ENCODE data around the gene B4GALT5. TPM values are rescaled to one million over a fixed set of nuclear protein-coding genes. Genes with fewer than 3 reads are reported as not detected.

Gene B4GALT5
- total RNA-seq, 1 experiment from 2014 or later = 62.4 TPM

DNA sequence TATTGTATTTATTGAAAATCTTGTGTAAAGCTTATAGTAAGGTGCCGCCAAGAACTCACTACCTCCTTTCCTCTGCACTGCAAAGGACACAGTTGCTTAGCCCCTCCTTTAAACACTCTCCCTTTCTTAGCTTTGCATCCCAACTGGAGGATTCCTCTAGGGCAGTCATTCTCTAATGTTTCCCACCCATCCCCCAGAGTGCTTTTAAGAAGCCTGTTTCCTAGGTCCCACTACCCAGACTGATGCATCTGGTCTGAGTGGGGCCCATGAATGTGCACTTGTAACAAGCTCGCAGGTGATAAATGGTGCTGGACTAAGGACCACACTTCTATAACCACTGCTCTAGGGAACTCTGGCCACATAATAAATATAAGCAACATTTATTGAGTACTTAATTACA lies 55.2 kb downstream of the B4GALT5 start:
- no peaks in the 10 kb centered on the region for H3K9me3 Mint-ChIP-seq
- no peak for DNase-seq (ENCODE audit: low spot score)
- no peaks in the 10 kb centered on the region for H3K27me3 Mint-ChIP-seq (ENCODE audit: low read depth)
- no peak overlapping the region for H3K27ac Mint-ChIP-seq
- ChIA-PET CTCF (interaction anchor here (1.1 to 1.7 kb wide), 7 partner anchors 17 to 187 kb away, joined by 3 to 6 read pairs (median 4); partner anchors contain the start of gene B4GALT5), POLR2A (interaction anchor here (0.6 to 1.6 kb wide), 2 partner anchors 9 to 215 kb away, joined by 3 to 7 read pairs; no protein-coding TSS in a partner anchor)
- TF ChIP-seq, protein P1, sequence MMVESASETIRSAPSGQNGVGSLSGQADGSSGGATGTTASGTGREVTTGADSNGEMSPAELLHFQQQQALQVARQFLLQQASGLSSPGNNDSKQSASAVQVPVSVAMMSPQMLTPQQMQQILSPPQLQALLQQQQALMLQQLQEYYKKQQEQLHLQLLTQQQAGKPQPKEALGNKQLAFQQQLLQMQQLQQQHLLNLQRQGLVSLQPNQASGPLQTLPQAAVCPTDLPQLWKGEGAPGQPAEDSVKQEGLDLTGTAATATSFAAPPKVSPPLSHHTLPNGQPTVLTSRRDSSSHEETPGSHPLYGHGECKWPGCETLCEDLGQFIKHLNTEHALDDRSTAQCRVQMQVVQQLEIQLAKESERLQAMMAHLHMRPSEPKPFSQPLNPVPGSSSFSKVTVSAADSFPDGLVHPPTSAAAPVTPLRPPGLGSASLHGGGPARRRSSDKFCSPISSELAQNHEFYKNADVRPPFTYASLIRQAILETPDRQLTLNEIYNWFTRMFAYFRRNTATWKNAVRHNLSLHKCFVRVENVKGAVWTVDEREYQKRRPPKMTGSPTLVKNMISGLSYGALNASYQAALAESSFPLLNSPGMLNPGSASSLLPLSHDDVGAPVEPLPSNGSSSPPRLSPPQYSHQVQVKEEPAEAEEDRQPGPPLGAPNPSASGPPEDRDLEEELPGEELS (CRISPR knock-in tag; IDR thresholded peaks at IDR 0.05) = no peak
- TF ChIP-seq FOXK1 (CRISPR knock-in tag; IDR thresholded peaks at IDR 0.05) (no peak), NR3C1 (CRISPR knock-in tag; conservative IDR thresholded peaks at IDR 0.05; ENCODE audit: low read depth) (no peak), FOXJ3 (CRISPR knock-in tag; IDR thresholded peaks at IDR 0.05; ENCODE audit: borderline replicate concordance) (no peak), TCF7 (CRISPR knock-in tag; IDR thresholded peaks at IDR 0.05; ENCODE audit: low read depth) (no peak)
- peaks cover 28% of the 10 kb centered on the region for H3K36me3 Mint-ChIP-seq
- H3K4me1 Mint-ChIP-seq = peaks cover 24% of the 10 kb centered on the region
- no peak overlapping the region for H3K4me3 Mint-ChIP-seq
- ATAC-seq = peak; percentile 90

GRCh38 chr20:49657118-49657901 lies 56.4 kb downstream of the B4GALT5 start:
- Mint-ChIP-seq H3K27me3 (ENCODE audit: low read depth) (no peaks in the 10 kb centered on the region), H3K4me3 (no peak overlapping the region), H3K9me3 (no peaks in the 10 kb centered on the region), H3K4me1 (peaks cover 15% of the 10 kb centered on the region), H3K27ac (peak overlapping the region; percentile 91), H3K36me3 (peaks cover 39% of the 10 kb centered on the region)
- DNase-seq (ENCODE audit: low spot score) = no peak
- CTCF ChIA-PET = interaction anchor here (1.0 kb wide), 1 partner anchor 188 kb away, joined by 3 read pairs; no protein-coding TSS in a partner anchor
- TF ChIP-seq HMGXB4 (CRISPR knock-in tag; IDR thresholded peaks at IDR 0.05) (no peak), CREB1 (CRISPR knock-in tag; IDR thresholded peaks at IDR 0.05) (no peak), ERG (CRISPR knock-in tag; IDR thresholded peaks at IDR 0.05) (no peak), SOX15 (CRISPR knock-in tag; IDR thresholded peaks at IDR 0.05) (no peak), MXD4 (CRISPR knock-in tag; IDR thresholded peaks at IDR 0.05; ENCODE audit: borderline replicate concordance) (no peak), IRF2 (CRISPR knock-in tag; IDR thresholded peaks at IDR 0.05; ENCODE audit: borderline replicate concordance, low read depth) (no peak), GABPB1 (CRISPR knock-in tag; IDR thresholded peaks at IDR 0.05) (no peak), JUN (CRISPR knock-in tag; IDR thresholded peaks at IDR 0.05) (no peak), ETV6 (CRISPR knock-in tag; IDR thresholded peaks at IDR 0.05) (no peak)
- TF ChIP-seq, protein P2, sequence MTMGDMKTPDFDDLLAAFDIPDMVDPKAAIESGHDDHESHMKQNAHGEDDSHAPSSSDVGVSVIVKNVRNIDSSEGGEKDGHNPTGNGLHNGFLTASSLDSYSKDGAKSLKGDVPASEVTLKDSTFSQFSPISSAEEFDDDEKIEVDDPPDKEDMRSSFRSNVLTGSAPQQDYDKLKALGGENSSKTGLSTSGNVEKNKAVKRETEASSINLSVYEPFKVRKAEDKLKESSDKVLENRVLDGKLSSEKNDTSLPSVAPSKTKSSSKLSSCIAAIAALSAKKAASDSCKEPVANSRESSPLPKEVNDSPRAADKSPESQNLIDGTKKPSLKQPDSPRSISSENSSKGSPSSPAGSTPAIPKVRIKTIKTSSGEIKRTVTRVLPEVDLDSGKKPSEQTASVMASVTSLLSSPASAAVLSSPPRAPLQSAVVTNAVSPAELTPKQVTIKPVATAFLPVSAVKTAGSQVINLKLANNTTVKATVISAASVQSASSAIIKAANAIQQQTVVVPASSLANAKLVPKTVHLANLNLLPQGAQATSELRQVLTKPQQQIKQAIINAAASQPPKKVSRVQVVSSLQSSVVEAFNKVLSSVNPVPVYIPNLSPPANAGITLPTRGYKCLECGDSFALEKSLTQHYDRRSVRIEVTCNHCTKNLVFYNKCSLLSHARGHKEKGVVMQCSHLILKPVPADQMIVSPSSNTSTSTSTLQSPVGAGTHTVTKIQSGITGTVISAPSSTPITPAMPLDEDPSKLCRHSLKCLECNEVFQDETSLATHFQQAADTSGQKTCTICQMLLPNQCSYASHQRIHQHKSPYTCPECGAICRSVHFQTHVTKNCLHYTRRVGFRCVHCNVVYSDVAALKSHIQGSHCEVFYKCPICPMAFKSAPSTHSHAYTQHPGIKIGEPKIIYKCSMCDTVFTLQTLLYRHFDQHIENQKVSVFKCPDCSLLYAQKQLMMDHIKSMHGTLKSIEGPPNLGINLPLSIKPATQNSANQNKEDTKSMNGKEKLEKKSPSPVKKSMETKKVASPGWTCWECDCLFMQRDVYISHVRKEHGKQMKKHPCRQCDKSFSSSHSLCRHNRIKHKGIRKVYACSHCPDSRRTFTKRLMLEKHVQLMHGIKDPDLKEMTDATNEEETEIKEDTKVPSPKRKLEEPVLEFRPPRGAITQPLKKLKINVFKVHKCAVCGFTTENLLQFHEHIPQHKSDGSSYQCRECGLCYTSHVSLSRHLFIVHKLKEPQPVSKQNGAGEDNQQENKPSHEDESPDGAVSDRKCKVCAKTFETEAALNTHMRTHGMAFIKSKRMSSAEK (CRISPR knock-in tag; IDR thresholded peaks at IDR 0.05; ENCODE audit: borderline replicate concordance) = no peak
- POLR2A ChIA-PET = no interaction called here
- ATAC-seq = no peak
